Activated CD4-positive, alpha-beta memory T cell treated with anti-CD3 and anti-CD28 coated beads, Interleukin-2, amount 10 ng/mL, durations not matched to agents 7 days and 5 days (primary cell): Measurements from ENCODE around the gene LZTFL1. TPM values are rescaled to one million over a fixed set of nuclear protein-coding genes. Genes with fewer than 3 reads are reported as not detected.

ENCODE experiments used
- CTCF ChIA-PET: fragments of 350-600 bp; sonication (Branson Sonifier 250); formaldehyde crosslinking; loops from one replicate; lab custom pipeline; 2021; ENCODE audit warnings: antibody characterized with exemption, inconsistent platforms; lab: Charles Lee
- POLR2A ChIA-PET: fragments of 350-600 bp; sonication (Branson Sonifier 250); formaldehyde crosslinking; loops from one replicate; lab custom pipeline; 2021; ENCODE audit warnings: antibody characterized with exemption; lab: Charles Lee
- DNase-seq: peaks from one replicate; pipeline ENCODE4 v3.0.0-alpha.2; 2020
- H3K27ac Mint-ChIP-seq: one replicate; pipeline ENCODE4 v1.8.0; 2021; ENCODE audit warnings: mild to moderate bottlenecking, mixed read lengths
- H3K27me3 Mint-ChIP-seq: one replicate; pipeline ENCODE4 v1.8.0; 2021; ENCODE audit warnings: mixed read lengths
- H3K36me3 Mint-ChIP-seq: one replicate; pipeline ENCODE4 v1.8.0; 2021; ENCODE audit warnings: low read depth, mixed read lengths
- H3K4me1 Mint-ChIP-seq: one replicate; pipeline ENCODE4 v1.8.0; 2021; ENCODE audit warnings: mixed read lengths
- H3K4me3 Mint-ChIP-seq: one replicate; pipeline ENCODE4 v1.8.0; 2021; ENCODE audit warnings: mild to moderate bottlenecking, mixed read lengths
- H3K9me3 Mint-ChIP-seq: one replicate; pipeline ENCODE4 v1.8.0; 2021; ENCODE audit warnings: mixed read lengths
- total RNA-seq, 2 experiments: library from RNA; stranded (reverse); gene quantifications; one replicate each; pipeline ENCODE4 v1.2.3, GENCODE V29; 2021

LZTFL1 gene
- total RNA-seq, 2 experiments from 2014 or later: 7.9 to 8.4 TPM

DNA sequence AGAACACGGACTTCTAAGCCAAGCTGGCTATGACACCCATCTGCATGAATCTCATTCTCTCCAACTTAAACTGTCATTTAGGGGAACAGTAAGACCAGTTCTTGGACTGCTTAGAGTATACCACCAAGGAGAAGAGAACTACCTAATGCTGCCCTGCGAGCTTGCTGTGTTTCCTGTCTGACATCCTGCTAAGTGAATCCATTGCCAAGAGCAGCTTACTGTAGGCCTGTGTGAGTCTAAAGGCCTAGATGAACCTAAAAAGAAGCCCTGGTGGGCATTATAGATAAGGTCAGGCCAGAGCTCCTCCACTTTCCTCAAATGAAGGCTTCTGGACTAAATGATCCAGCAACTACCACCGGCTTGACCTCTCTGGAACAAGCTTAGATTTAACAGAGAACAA lies 15.0 kb downstream of the LZTFL1 start:
- Mint-ChIP-seq H3K36me3 (peaks cover 8% of the 10 kb centered on the region), H3K4me3 (no peak overlapping the region), H3K4me1 (peaks cover 2% of the 10 kb centered on the region), H3K27me3 (no peaks in the 10 kb centered on the region), H3K27ac (no peak overlapping the region), H3K9me3 (no peaks in the 10 kb centered on the region)
- ChIA-PET POLR2A (no interaction called here), CTCF (interaction anchor here (1.5 kb wide), 2 partner anchors 19 to 65 kb away, joined by 4 to 5 read pairs; no protein-coding TSS in a partner anchor)
- DNase-seq: no peak

- ChIA-PET POLR2A (interaction anchor here (1.3 kb wide), 1 partner anchor 15 kb away, joined by 4 read pairs; no protein-coding TSS in a partner anchor), CTCF (interaction anchor here (0.7 to 1.5 kb wide), 3 partner anchors 20 to 315 kb away, joined by 3 to 5 read pairs (median 4); no protein-coding TSS in a partner anchor)
- Mint-ChIP-seq H3K4me1 (peaks cover 2% of the 10 kb centered on the region), H3K4me3 (no peak overlapping the region), H3K27me3 (no peaks in the 10 kb centered on the region), H3K9me3 (no peaks in the 10 kb centered on the region), H3K36me3 (peaks cover 4% of the 10 kb centered on the region), H3K27ac (no peak overlapping the region)
- DNase-seq: no peak
These were observed 15.6 kb downstream of the LZTFL1 start for GRCh38 chr3:45826321-45826720.

- CTCF ChIA-PET: no interaction called here
- no peaks in the 10 kb centered on the region for H3K36me3 Mint-ChIP-seq
These were observed 20.8 kb downstream of the LZTFL1 start for GRCh38 chr3:45821127-45821526.

GRCh38 chr3:45819543-45819942 lies 22.4 kb downstream of the LZTFL1 start:
- Mint-ChIP-seq H3K4me1 (peaks cover 8% of the 10 kb centered on the region), H3K9me3 (no peaks in the 10 kb centered on the region), H3K4me3 (no peak overlapping the region), H3K27me3 (no peaks in the 10 kb centered on the region), H3K27ac (no peak overlapping the region), H3K36me3 (no peaks in the 10 kb centered on the region)
- DNase-seq: no peak
- POLR2A ChIA-PET: no interaction called here
- CTCF ChIA-PET: no interaction called here

More at GRCh38 chr3:45821127-45821526, 20.8 kb downstream of the LZTFL1 start:
- no peaks in the 10 kb centered on the region for H3K27me3 Mint-ChIP-seq
- no peaks in the 10 kb centered on the region for H3K9me3 Mint-ChIP-seq
- peaks cover 8% of the 10 kb centered on the region for H3K4me1 Mint-ChIP-seq
- POLR2A ChIA-PET: no interaction called here
- H3K4me3 Mint-ChIP-seq: no peak overlapping the region
- no peak overlapping the region for H3K27ac Mint-ChIP-seq
- DNase-seq: no peak

GRCh38 chr3:45817831-45818522 lies 23.9 kb downstream of the LZTFL1 start:
- H3K4me3 Mint-ChIP-seq: no peak overlapping the region
- DNase-seq: no peak
- H3K27ac Mint-ChIP-seq: no peak overlapping the region
- POLR2A ChIA-PET: no interaction called here
- H3K9me3 Mint-ChIP-seq: no peaks in the 10 kb centered on the region
- H3K27me3 Mint-ChIP-seq: peaks cover 4% of the 10 kb centered on the region
- CTCF ChIA-PET: interaction anchor here (0.9 kb wide), 1 partner anchor 44 kb away, joined by 5 read pairs; no protein-coding TSS in a partner anchor
- H3K36me3 Mint-ChIP-seq: no peaks in the 10 kb centered on the region
- peaks cover 8% of the 10 kb centered on the region for H3K4me1 Mint-ChIP-seq

DNA sequence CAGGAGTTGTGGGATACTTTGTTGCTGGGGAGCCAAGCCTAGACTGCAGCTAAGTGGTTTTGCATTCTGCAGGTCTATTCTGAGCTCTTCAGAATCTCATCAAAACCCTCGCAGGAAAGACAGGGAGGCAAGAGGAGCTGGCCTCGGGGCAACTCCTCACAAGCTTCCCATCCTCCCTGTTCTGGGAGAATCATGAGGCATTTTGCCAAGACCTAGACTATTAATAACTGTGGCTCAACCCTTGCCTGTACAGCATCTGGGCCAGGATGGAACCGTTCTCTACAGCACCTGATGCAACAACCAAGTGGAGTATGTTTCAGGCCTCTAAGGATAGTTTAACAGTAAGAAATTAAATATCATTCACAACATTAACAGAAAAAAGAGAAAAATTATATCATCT lies 25.4 kb downstream of the LZTFL1 start:
- Mint-ChIP-seq H3K9me3 (no peaks in the 10 kb centered on the region), H3K4me1 (peaks cover 8% of the 10 kb centered on the region), H3K4me3 (no peak overlapping the region), H3K27ac (no peak overlapping the region), H3K27me3 (peaks cover 4% of the 10 kb centered on the region), H3K36me3 (no peaks in the 10 kb centered on the region)
- ChIA-PET POLR2A (interaction anchor here (0.6 kb wide), 1 partner anchor 391 kb away, joined by 3 read pairs; no protein-coding TSS in a partner anchor), CTCF (interaction anchor here (0.7 to 0.9 kb wide), 2 partner anchors 20 to 57 kb away, joined by 4 read pairs; no protein-coding TSS in a partner anchor)
- DNase-seq: no peak

DNA sequence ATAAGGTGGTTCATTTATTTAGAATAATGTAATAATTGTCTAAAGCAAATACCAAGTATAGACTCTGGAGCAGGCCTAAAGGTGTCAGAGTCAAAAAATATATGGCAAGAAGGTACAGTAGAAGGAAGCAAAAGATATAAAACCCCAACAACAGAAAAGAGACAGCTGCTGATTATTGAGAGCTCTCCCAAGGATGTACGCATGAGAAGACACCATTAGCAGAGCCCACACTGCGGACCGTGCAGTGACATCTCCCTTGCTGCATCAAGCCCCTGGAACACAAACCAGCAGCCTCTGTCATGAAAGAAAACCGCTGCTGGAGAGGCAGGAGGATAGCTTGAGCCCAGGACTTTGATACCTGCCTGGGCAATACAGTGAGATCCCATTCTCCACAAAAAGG lies 27.6 kb downstream of the LZTFL1 start:
- peaks cover 11% of the 10 kb centered on the region for H3K27me3 Mint-ChIP-seq
- CTCF ChIA-PET: no interaction called here

GRCh38 chr3:45807681-45808540 lies 34.0 kb downstream of the LZTFL1 start:
- H3K36me3 Mint-ChIP-seq: no peaks in the 10 kb centered on the region
- H3K27ac Mint-ChIP-seq: no peak overlapping the region
- DNase-seq: no peak
- POLR2A ChIA-PET: no interaction called here
- no peaks in the 10 kb centered on the region for H3K4me1 Mint-ChIP-seq
- no peak overlapping the region for H3K4me3 Mint-ChIP-seq
- H3K27me3 Mint-ChIP-seq: peaks cover 34% of the 10 kb centered on the region
- CTCF ChIA-PET: no interaction called here
- no peaks in the 10 kb centered on the region for H3K9me3 Mint-ChIP-seq

More for the DNA sequence above, 27.6 kb downstream of the LZTFL1 start:
- Mint-ChIP-seq H3K36me3 (no peaks in the 10 kb centered on the region), H3K4me1 (peaks cover 8% of the 10 kb centered on the region), H3K9me3 (no peaks in the 10 kb centered on the region), H3K27ac (no peak overlapping the region), H3K4me3 (no peak overlapping the region)
- POLR2A ChIA-PET: no interaction called here
- DNase-seq: no peak

- peaks cover 35% of the 10 kb centered on the region for H3K27me3 Mint-ChIP-seq
- ChIA-PET CTCF (no interaction called here), POLR2A (no interaction called here)
- no peaks in the 10 kb centered on the region for H3K9me3 Mint-ChIP-seq
- H3K4me1 Mint-ChIP-seq: no peaks in the 10 kb centered on the region
- no peaks in the 10 kb centered on the region for H3K36me3 Mint-ChIP-seq
- no peak overlapping the region for H3K27ac Mint-ChIP-seq
- no peak for DNase-seq
- H3K4me3 Mint-ChIP-seq: no peak overlapping the region
These were observed 34.8 kb downstream of the LZTFL1 start for GRCh38 chr3:45807133-45807532.

DNA sequence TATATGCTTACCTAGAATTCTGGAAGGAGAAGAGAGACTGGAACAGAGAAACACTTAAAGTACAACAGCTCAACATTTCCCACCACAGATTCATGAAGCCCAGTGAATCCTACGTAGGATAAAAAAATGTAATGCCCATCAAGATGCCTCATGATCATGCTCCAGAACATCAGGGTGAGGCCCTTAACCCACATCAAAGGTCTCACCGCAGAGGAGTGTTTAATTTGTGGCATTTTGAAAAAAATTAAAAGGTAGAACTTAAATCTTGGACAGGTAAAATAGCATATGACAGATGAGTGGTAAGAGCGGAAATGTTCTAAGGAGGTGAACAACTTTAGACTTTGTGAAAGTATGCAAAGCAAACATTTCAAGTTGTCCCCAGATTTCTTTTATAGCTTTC lies 35.8 kb downstream of the LZTFL1 start:
- CTCF ChIA-PET: interaction anchor here (1.0 kb wide), 1 partner anchor 124 kb away, joined by 3 read pairs; no protein-coding TSS in a partner anchor
- Mint-ChIP-seq H3K27me3 (peaks cover 38% of the 10 kb centered on the region), H3K4me3 (no peak overlapping the region), H3K4me1 (no peaks in the 10 kb centered on the region), H3K27ac (no peak overlapping the region), H3K9me3 (no peaks in the 10 kb centered on the region), H3K36me3 (no peaks in the 10 kb centered on the region)
- no peak for DNase-seq
- POLR2A ChIA-PET: no interaction called here

GRCh38 chr3:45803252-45803935 lies 38.5 kb downstream of the LZTFL1 start:
- H3K4me1 Mint-ChIP-seq: no peaks in the 10 kb centered on the region
- H3K27me3 Mint-ChIP-seq: peaks cover 44% of the 10 kb centered on the region
- POLR2A ChIA-PET: no interaction called here
- H3K9me3 Mint-ChIP-seq: no peaks in the 10 kb centered on the region
- H3K4me3 Mint-ChIP-seq: no peak overlapping the region
- no peak overlapping the region for H3K27ac Mint-ChIP-seq
- DNase-seq: no peak
- H3K36me3 Mint-ChIP-seq: no peaks in the 10 kb centered on the region
- CTCF ChIA-PET: no interaction called here

- no peaks in the 10 kb centered on the region for H3K9me3 Mint-ChIP-seq
- no peak for DNase-seq
- POLR2A ChIA-PET: no interaction called here
- CTCF ChIA-PET: interaction anchor here (1.2 kb wide), 1 partner anchor 12 kb away, joined by 3 read pairs; no protein-coding TSS in a partner anchor
- H3K27ac Mint-ChIP-seq: no peak overlapping the region
- no peaks in the 10 kb centered on the region for H3K4me1 Mint-ChIP-seq
- H3K27me3 Mint-ChIP-seq: peaks cover 55% of the 10 kb centered on the region
- no peaks in the 10 kb centered on the region for H3K36me3 Mint-ChIP-seq
- H3K4me3 Mint-ChIP-seq: no peak overlapping the region
These were observed 39.8 kb downstream of the LZTFL1 start for GRCh38 chr3:45802146-45802545.
